GDM1 (cell line): ENCODE data around the gene PRAMEF8.
"Not testable (repeated sequence)": the region's sequence is repeated elsewhere in the genome, so short reads cannot be mapped to it uniquely, and the experiment has no call there.

Source experiments
- DNase-seq: peaks from one replicate; lab custom pipeline; 2025; lab: John Stamatoyannopoulos, UW

The PRAMEF8 gene

GRCh38 chr1:13285037-13285436 is at the start of gene PRAMEF8:
Gene PRAMEF8, minus strand, starts transcription at chr1:13285137. Its CDS starts 1,046 bp downstream, at chr1:13284091.
- not testable (repeated sequence) for DNase-seq

GRCh38 chr1:13315281-13315680 is 30.3 kb upstream of the PRAMEF8 start, which contains the start of gene PRAMEF15:
Gene PRAMEF15, plus strand, starts transcription at chr1:13315581. Its CDS starts 2,827 bp downstream, at chr1:13318408.
- DNase-seq = not testable (repeated sequence)

- not testable (repeated sequence) for DNase-seq
These were observed 18.3 kb upstream of the PRAMEF8 start, which contains the start of gene PRAMEF33 for GRCh38 chr1:13303239-13303638. Gene PRAMEF33, plus strand, starts transcription at chr1:13303539. Its CDS starts 2,416 bp downstream, at chr1:13305955.

GRCh38 chr1:13302197-13302596 is 17.3 kb upstream of the PRAMEF8 start:
- not testable (repeated sequence) for DNase-seq

- not testable (repeated sequence) for DNase-seq
These were observed 13.8 kb upstream of the PRAMEF8 start for GRCh38 chr1:13298699-13299098.

GRCh38 chr1:13297216-13297931 is 12.4 kb upstream of the PRAMEF8 start:
- DNase-seq = not testable (repeated sequence)

GRCh38 chr1:13289030-13289429 is 4.1 kb upstream of the PRAMEF8 start:
- not testable (repeated sequence) for DNase-seq

- not testable (repeated sequence) for DNase-seq
These were observed 5.3 kb downstream of the PRAMEF8 start for GRCh38 chr1:13279617-13280016.

- not testable (repeated sequence) for DNase-seq
These were observed 7.9 kb downstream of the PRAMEF8 start for GRCh38 chr1:13277016-13277415.

GRCh38 chr1:13265124-13265523 is 19.8 kb downstream of the PRAMEF8 start:
- DNase-seq = not testable (repeated sequence)

GRCh38 chr1:13253898-13254297 is 31.0 kb downstream of the PRAMEF8 start, which contains the start of gene PRAMEF5:
Gene PRAMEF5, plus strand, starts transcription at chr1:13254198. Its CDS starts 5,071 bp downstream, at chr1:13259269.
- DNase-seq = not testable (repeated sequence)

- DNase-seq = not testable (repeated sequence)
These were observed 37.8 kb downstream of the PRAMEF8 start for GRCh38 chr1:13247122-13247521.

- not testable (repeated sequence) for DNase-seq
These were observed 38.4 kb downstream of the PRAMEF8 start for GRCh38 chr1:13246554-13246871.

GRCh38 chr1:13245841-13246553 is 38.9 kb downstream of the PRAMEF8 start:
- DNase-seq = not testable (repeated sequence)

GRCh38 chr1:13243536-13244263 is 41.2 kb downstream of the PRAMEF8 start:
- not testable (repeated sequence) for DNase-seq

GRCh38 chr1:13239633-13240032 is 45.3 kb downstream of the PRAMEF8 start:
- not testable (repeated sequence) for DNase-seq

- not testable (repeated sequence) for DNase-seq
These were observed 47.4 kb downstream of the PRAMEF8 start for GRCh38 chr1:13237572-13237971.

GRCh38 chr1:13234057-13234456 is 50.9 kb downstream of the PRAMEF8 start:
- DNase-seq = not testable (repeated sequence)

GRCh38 chr1:13232056-13232455 is 52.9 kb downstream of the PRAMEF8 start:
- not testable (repeated sequence) for DNase-seq
